KMS-11 (cell line): ENCODE results near the gene ADAMTS19.
"Not testable (repeated sequence)": the region's sequence is repeated elsewhere in the genome, so short reads cannot be mapped to it uniquely, and the experiment has no call there.

Source experiments
- H2AFZ ChIP-seq: fragments of 200-600 bp; sonication (generic); 2 replicates; pipeline ENCODE4 v1.6.1; 2016; ENCODE audit warnings: antibody characterized with exemption, mixed run types, low read depth
- H3K27ac ChIP-seq: fragments of 200-600 bp; sonication (generic); 2 replicates; pipeline ENCODE4 v1.6.1; 2016; ENCODE audit warnings: mild to moderate bottlenecking, mixed run types
- H3K27me3 ChIP-seq: fragments of 200-600 bp; sonication (generic); 2 replicates; pipeline ENCODE4 v1.6.1; 2017; ENCODE audit warnings: mild to moderate bottlenecking, low read depth, mixed run types, moderate library complexity; ENCODE audit not compliant: insufficient read depth
- H3K36me3 ChIP-seq: fragments of 200-600 bp; sonication (generic); 2 replicates; pipeline ENCODE4 v1.6.1; 2017; ENCODE audit warnings: mild to moderate bottlenecking, mixed run types; ENCODE audit not compliant: insufficient read depth
- H3K4me1 ChIP-seq: fragments of 200-600 bp; sonication (generic); 2 replicates; pipeline ENCODE4 v1.6.1; 2016; ENCODE audit warnings: mild to moderate bottlenecking, low read depth, mixed run types; ENCODE audit not compliant: poor library complexity, severe bottlenecking
- H3K4me2 ChIP-seq: fragments of 200-600 bp; sonication (generic); 2 replicates; pipeline ENCODE4 v1.7.0; 2016; ENCODE audit warnings: mild to moderate bottlenecking, mixed run types
- H3K4me3 ChIP-seq: fragments of 200-600 bp; sonication (generic); IDR thresholded peaks from 2 replicates; pipeline ENCODE4 v1.6.1; 2017; ENCODE audit warnings: low read depth, low read length, mixed read lengths; ENCODE audit not compliant: insufficient read depth
- H3K79me2 ChIP-seq: fragments of 200-600 bp; sonication (generic); 2 replicates; pipeline ENCODE4 v1.6.1; 2016; ENCODE audit warnings: low read depth, mixed run types; ENCODE audit not compliant: insufficient read depth
- H3K9ac ChIP-seq: fragments of 200-600 bp; sonication (generic); 2 replicates; pipeline ENCODE4 v1.6.1; 2016; ENCODE audit warnings: mild to moderate bottlenecking, mixed run types
- H4K20me1 ChIP-seq: fragments of 200-600 bp; sonication (generic); 2 replicates; pipeline ENCODE4 v1.6.1; 2016; ENCODE audit warnings: mild to moderate bottlenecking, mixed run types; ENCODE audit not compliant: insufficient read depth
- TF ChIP-seq, protein P1 (sequence below): fragments of 200-600 bp; sonication (generic); conservative IDR thresholded peaks from 2 replicates; pipeline ENCODE4 v1.6.1; 2017; ENCODE audit warnings: low read depth, mild to moderate bottlenecking, antibody characterized with exemption, low read length, moderate library complexity, mixed read lengths

The ADAMTS19 gene

GRCh38 chr5:129413570-129413969 is 46.5 kb upstream of the ADAMTS19 start:
- Histone ChIP-seq H3K36me3 (no peaks in the 10 kb centered on the region), H3K9ac (no peak overlapping the region), H3K27ac (no peak overlapping the region), H3K27me3 (no peaks in the 10 kb centered on the region), H3K79me2 (no peaks in the 10 kb centered on the region), H3K4me3 (no peak overlapping the region), H2AFZ (no peak overlapping the region), H4K20me1 (no peaks in the 10 kb centered on the region), H3K4me2 (no peak overlapping the region), H3K4me1 (no peaks in the 10 kb centered on the region)
- TF ChIP-seq, protein P1, sequence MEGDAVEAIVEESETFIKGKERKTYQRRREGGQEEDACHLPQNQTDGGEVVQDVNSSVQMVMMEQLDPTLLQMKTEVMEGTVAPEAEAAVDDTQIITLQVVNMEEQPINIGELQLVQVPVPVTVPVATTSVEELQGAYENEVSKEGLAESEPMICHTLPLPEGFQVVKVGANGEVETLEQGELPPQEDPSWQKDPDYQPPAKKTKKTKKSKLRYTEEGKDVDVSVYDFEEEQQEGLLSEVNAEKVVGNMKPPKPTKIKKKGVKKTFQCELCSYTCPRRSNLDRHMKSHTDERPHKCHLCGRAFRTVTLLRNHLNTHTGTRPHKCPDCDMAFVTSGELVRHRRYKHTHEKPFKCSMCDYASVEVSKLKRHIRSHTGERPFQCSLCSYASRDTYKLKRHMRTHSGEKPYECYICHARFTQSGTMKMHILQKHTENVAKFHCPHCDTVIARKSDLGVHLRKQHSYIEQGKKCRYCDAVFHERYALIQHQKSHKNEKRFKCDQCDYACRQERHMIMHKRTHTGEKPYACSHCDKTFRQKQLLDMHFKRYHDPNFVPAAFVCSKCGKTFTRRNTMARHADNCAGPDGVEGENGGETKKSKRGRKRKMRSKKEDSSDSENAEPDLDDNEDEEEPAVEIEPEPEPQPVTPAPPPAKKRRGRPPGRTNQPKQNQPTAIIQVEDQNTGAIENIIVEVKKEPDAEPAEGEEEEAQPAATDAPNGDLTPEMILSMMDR = no peak

- Histone ChIP-seq H3K36me3 (no peaks in the 10 kb centered on the region), H3K27ac (no peak overlapping the region), H3K9ac (no peak overlapping the region), H2AFZ (no peak overlapping the region), H3K4me3 (no peak overlapping the region), H3K79me2 (no peaks in the 10 kb centered on the region), H3K27me3 (no peaks in the 10 kb centered on the region), H3K4me2 (no peak overlapping the region), H4K20me1 (no peaks in the 10 kb centered on the region), H3K4me1 (no peaks in the 10 kb centered on the region)
- TF ChIP-seq, protein P1 = no peak
These were observed 40.8 kb upstream of the ADAMTS19 start for GRCh38 chr5:129419292-129419691.

DNA sequence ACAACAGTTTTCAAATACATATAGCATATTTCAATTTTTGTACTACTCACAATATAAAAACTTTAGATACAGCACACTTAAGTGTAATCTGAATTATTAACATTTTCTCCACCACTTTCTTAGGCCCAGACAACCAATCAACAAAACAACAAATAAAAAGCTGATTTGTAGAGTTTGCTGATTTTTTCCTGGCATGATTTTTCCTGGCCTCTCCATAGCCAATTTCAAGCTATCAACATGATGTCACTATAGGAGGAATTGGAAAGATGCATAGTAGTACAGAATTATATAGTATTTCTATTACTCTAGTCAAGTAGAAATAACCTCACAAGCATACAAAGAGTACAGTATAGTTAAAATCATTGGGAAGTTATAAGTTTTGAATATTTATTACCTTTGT is 35.1 kb upstream of the ADAMTS19 start:
- Histone ChIP-seq H3K4me1 (no peaks in the 10 kb centered on the region), H3K36me3 (no peaks in the 10 kb centered on the region), H3K9ac (no peak overlapping the region), H3K27ac (no peak overlapping the region), H3K27me3 (no peaks in the 10 kb centered on the region), H2AFZ (no peak overlapping the region), H3K4me3 (no peak overlapping the region), H3K79me2 (no peaks in the 10 kb centered on the region), H3K4me2 (no peak overlapping the region), H4K20me1 (no peaks in the 10 kb centered on the region)
- TF ChIP-seq, protein P1 = no peak

GRCh38 chr5:129426071-129426470 is 34.0 kb upstream of the ADAMTS19 start:
- TF ChIP-seq, protein P1 = no peak
- H3K9ac ChIP-seq = no peak overlapping the region
- no peaks in the 10 kb centered on the region for H4K20me1 ChIP-seq
- no peak overlapping the region for H2AFZ ChIP-seq
- H3K27ac ChIP-seq = no peak overlapping the region
- no peak overlapping the region for H3K4me3 ChIP-seq
- no peaks in the 10 kb centered on the region for H3K36me3 ChIP-seq
- H3K79me2 ChIP-seq = no peaks in the 10 kb centered on the region
- H3K27me3 ChIP-seq = no peaks in the 10 kb centered on the region
- no peak overlapping the region for H3K4me2 ChIP-seq
- H3K4me1 ChIP-seq = no peaks in the 10 kb centered on the region

DNA sequence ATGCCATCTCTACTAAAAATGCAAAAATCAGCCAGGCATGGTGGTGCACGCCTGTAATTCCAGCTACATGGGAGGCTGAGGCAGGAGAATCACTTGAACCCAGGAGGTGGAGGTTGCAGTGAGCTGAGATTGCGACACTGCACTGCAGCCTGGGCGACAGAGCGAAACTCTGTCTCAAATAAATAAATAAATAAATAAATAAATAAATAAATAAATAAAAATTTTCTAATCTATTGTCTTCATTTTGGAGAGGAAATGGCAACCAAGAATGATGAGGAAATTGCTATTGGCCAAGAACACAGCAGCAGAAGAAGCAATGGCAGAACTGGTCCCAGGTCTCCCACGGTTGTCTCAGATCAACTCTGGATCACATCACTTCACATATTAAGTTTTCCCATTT is 31.5 kb upstream of the ADAMTS19 start:
- not testable (repeated sequence) for H3K27me3 ChIP-seq, H2AFZ ChIP-seq, H3K4me3 ChIP-seq, H3K4me2 ChIP-seq, H3K9ac ChIP-seq, H3K79me2 ChIP-seq, H3K36me3 ChIP-seq, H3K4me1 ChIP-seq, H4K20me1 ChIP-seq, H3K27ac ChIP-seq
